IMR-90 (cell line): Measurements from ENCODE around the gene PSAP. TPM values are rescaled to one million over a fixed set of nuclear protein-coding genes. Genes with fewer than 3 reads are reported as not detected.

ENCODE experiments used
- ATAC-seq: fragments of 200-7000 bp; cut with Tn5 transposase; 2 replicates; pipeline ENCODE4 v1.9.1; 2020; ENCODE audit warnings: low read depth, mild to moderate bottlenecking, moderate library complexity
- BruUV-seq: library from RNA; stranded (reverse); fragments of 400-500 nt; replicated peaks from 2 replicates; lab custom pipeline; 2021; lab: Mats Ljungman, UMichigan
- CTCF ChIA-PET: fragments of 300-600 bp; formaldehyde crosslinking; extraction: SDS; loops from one replicate; lab custom pipeline; 2021; ENCODE audit warnings: antibody characterized with exemption; lab: Yijun Ruan, JAX
- POLR2A ChIA-PET: fragments of 300-600 bp; sonication (Branson Sonifier 250); formaldehyde crosslinking; loops from one replicate; lab custom pipeline; 2022; ENCODE audit warnings: antibody characterized with exemption; ENCODE audit not compliant: unreplicated experiment; lab: Charles Lee
- DNase-seq: peaks from one replicate; pipeline ENCODE4 v3.0.0; 2013
- H2AFZ ChIP-seq: replicated peaks from 2 replicates; pipeline ENCODE3; 2013; ENCODE audit warnings: low read length, mild to moderate bottlenecking; ENCODE audit not compliant: poor library complexity
- H2AK5ac ChIP-seq: 2 replicates; pipeline ENCODE4 v1.6.1; 2013; ENCODE audit warnings: low read depth, low read length, inconsistent platforms
- H2AK9ac ChIP-seq: replicated peaks from 2 replicates; pipeline ENCODE3; 2013; ENCODE audit warnings: mild to moderate bottlenecking, low read depth, low read length, moderate library complexity; ENCODE audit not compliant: poor library complexity
- H2BK120ac ChIP-seq: 2 replicates; pipeline ENCODE4 v1.6.1; 2013; ENCODE audit warnings: low read depth, low read length, inconsistent platforms
- H2BK15ac ChIP-seq: 3 replicates; pipeline ENCODE4 v1.6.1; 2013; ENCODE audit warnings: low read depth, low read length, inconsistent platforms
- H2BK20ac ChIP-seq: 2 replicates; pipeline ENCODE4 v1.6.1; 2013; ENCODE audit warnings: low read depth, mild to moderate bottlenecking, inconsistent platforms, low read length, moderate library complexity
- H2BK5ac ChIP-seq: 2 replicates; pipeline ENCODE4 v1.6.1; 2013; ENCODE audit warnings: mild to moderate bottlenecking, low read depth, low read length, inconsistent platforms; ENCODE audit not compliant: poor library complexity, severe bottlenecking
- H3K14ac ChIP-seq: replicated peaks from 2 replicates; pipeline ENCODE4 v1.6.1; 2013; ENCODE audit warnings: low read depth, low read length, inconsistent platforms
- H3K18ac ChIP-seq: 2 replicates; pipeline ENCODE4 v1.6.1; 2013; ENCODE audit warnings: low read depth, low read length, control low read depth
- H3K23ac ChIP-seq: 2 replicates; pipeline ENCODE4 v1.6.1; 2013; ENCODE audit warnings: low read depth, low read length, inconsistent platforms
- H3K27ac ChIP-seq: 2 replicates; pipeline ENCODE4 v1.5.1; 2013; ENCODE audit warnings: mild to moderate bottlenecking, control low read depth, low read length; ENCODE audit not compliant: insufficient read depth
- H3K27me3 ChIP-seq: 2 replicates; pipeline ENCODE4 v1.6.1; 2013; ENCODE audit warnings: low read length; ENCODE audit not compliant: control insufficient read depth, insufficient read depth
- H3K36me3 ChIP-seq: 2 replicates; pipeline ENCODE4 v1.6.1; 2013; ENCODE audit warnings: low read length, mixed read lengths; ENCODE audit not compliant: control insufficient read depth, insufficient read depth
- H3K4ac ChIP-seq: 2 replicates; pipeline ENCODE4 v1.6.1; 2013; ENCODE audit warnings: low read depth, low read length, inconsistent platforms
- H3K4me1 ChIP-seq: 2 replicates; pipeline ENCODE4 v1.6.1; 2013; ENCODE audit warnings: low read length, mixed read lengths; ENCODE audit not compliant: control insufficient read depth, insufficient read depth
- H3K4me2 ChIP-seq: 2 replicates; pipeline ENCODE4 v1.6.1; 2013; ENCODE audit warnings: low read depth, mild to moderate bottlenecking, control low read depth, low read length, moderate library complexity
- H3K4me3 ChIP-seq: 2 replicates; pipeline ENCODE4 v1.5.1; 2013; ENCODE audit warnings: low read depth, mild to moderate bottlenecking, control low read depth, low read length, moderate library complexity; ENCODE audit not compliant: insufficient read depth
- H3K56ac ChIP-seq: 2 replicates; pipeline ENCODE4 v1.6.1; 2013; ENCODE audit warnings: low read length, inconsistent platforms; ENCODE audit not compliant: insufficient read depth; ENCODE audit errors: extremely low read depth
- H3K79me1 ChIP-seq, 2 experiments: 2 replicates each; pipeline ENCODE4 v1.6.1; 2013; ENCODE audit warnings: low read length in 2 of 2, inconsistent platforms in 1 of 2, low read depth in 1 of 2
- H3K9ac ChIP-seq: 2 replicates; pipeline ENCODE4 v1.6.1; 2013; ENCODE audit warnings: low read depth, low read length, control low read depth
- H3K9me1 ChIP-seq: 2 replicates; pipeline ENCODE4 v1.6.1; 2013; ENCODE audit warnings: low read length, inconsistent platforms; ENCODE audit not compliant: insufficient read depth
- H3K9me3 ChIP-seq: 2 replicates; pipeline ENCODE4 v1.6.1; 2013; ENCODE audit warnings: low read length; ENCODE audit not compliant: control insufficient read depth, insufficient read depth
- H4K20me1 ChIP-seq: 2 replicates; pipeline ENCODE4 v1.6.1; 2013; ENCODE audit warnings: low read length, inconsistent platforms; ENCODE audit not compliant: insufficient read depth
- H4K5ac ChIP-seq: 2 replicates; pipeline ENCODE4 v1.6.1; 2013; ENCODE audit warnings: mild to moderate bottlenecking, low read depth, low read length, control low read depth
- H4K8ac ChIP-seq, 2 experiments: 2 replicates each; pipeline ENCODE4 v1.6.1; 2013; ENCODE audit warnings: low read depth in 2 of 2, low read length in 2 of 2, control low read depth in 1 of 2, inconsistent platforms in 1 of 2
- H4K91ac ChIP-seq: 2 replicates; pipeline ENCODE4 v1.6.1; 2013; ENCODE audit warnings: low read depth, low read length, inconsistent platforms; ENCODE audit not compliant: insufficient read depth
- CHD1 ChIP-seq: IDR thresholded peaks from 2 replicates; pipeline ENCODE4 v1.6.1; 2012; ENCODE audit warnings: low read depth, low read length, improper control_type of control experiment
- ELK1 ChIP-seq: fragments of 150-350 bp; IDR thresholded peaks from 2 replicates; pipeline ENCODE4 v1.6.1; 2016; ENCODE audit warnings: low read depth, mild to moderate bottlenecking, low read length, moderate library complexity, borderline replicate concordance
- FOS ChIP-seq: fragments of 150-350 bp; IDR thresholded peaks from 2 replicates; pipeline ENCODE4 v1.6.1; 2016; ENCODE audit warnings: low read depth, low read length
- MAZ ChIP-seq: IDR thresholded peaks from 2 replicates; pipeline ENCODE4 v1.6.1; 2012; ENCODE audit warnings: low read depth, mild to moderate bottlenecking, low read length, improper control_type of control experiment, moderate library complexity, borderline replicate concordance
- NFE2L2 ChIP-seq: fragments of 150-350 bp; IDR thresholded peaks from 2 replicates; pipeline ENCODE4 v1.6.1; 2016; ENCODE audit warnings: low read depth, mild to moderate bottlenecking, low read length
- POLR2A ChIP-seq: IDR thresholded peaks from 2 replicates; pipeline ENCODE4 v1.6.1; 2012; ENCODE audit warnings: mild to moderate bottlenecking, low read depth, low read length
- RAD21 ChIP-seq: IDR thresholded peaks from 2 replicates; pipeline ENCODE4 v1.6.1; 2012; ENCODE audit warnings: low read length, improper control_type of control experiment
- RFX5 ChIP-seq: IDR thresholded peaks from 2 replicates; pipeline ENCODE4 v1.8.0; 2012; ENCODE audit warnings: low read depth, mild to moderate bottlenecking, low read length, moderate library complexity
- WGBS, 2 experiments: methylation state at CpG; one replicate each; pipeline versions ENCODE4 v1.1.5 to v1.1.7; 2013; ENCODE audit warnings: missing lambda C conversion rate in 2 of 2; ENCODE audit not compliant: insufficient read length in 1 of 2; ENCODE audit errors: extremely low coverage in 2 of 2; 5-methylcytosine and 5-hydroxymethylcytosine counted together
- dilution Hi-C: fragments of 300-500 bp; cut with HindIII; formaldehyde crosslinking; loops from one replicate; pipeline ENCODE4 v1.14.3; 2018; ENCODE audit warnings: low sequenced_read_pairs; ENCODE audit not compliant: unreplicated experiment
- in situ Hi-C: fragments of 300-500 bp; cut with MboI; formaldehyde crosslinking; loops from 3 replicates; pipeline ENCODE4 v1.14.3; 2019; ENCODE audit warnings: low sequenced_read_pairs, inconsistent platforms, mixed read lengths
- intact Hi-C: fragments of 100-400 bp; cut with micrococcal nuclease; formaldehyde crosslinking; loops from 2 replicates; pipeline ENCODE4 v1.10.0; 2022
- polyA plus RNA-seq, 3 experiments: library from polyadenylated mRNA; depleted of rRNA; stranded (reverse); fragments of >200 nt; gene quantifications; 2 replicates each; pipeline ENCODE4 v1.2.3, GENCODE V29; 2012; ENCODE audit warnings: low replicate concordance in 1 of 3
- total RNA-seq: library from RNA; depleted of rRNA; stranded (reverse); fragments of >200 nt; gene quantifications from 2 replicates; pipeline ENCODE4 v1.2.3, GENCODE V29; 2012

Gene PSAP
- total and polyA plus RNA-seq, 2 of the 4 experiments (the other 2 are of a cell fraction): 216 to 876 TPM

GRCh38 chr10:71828702-71829101 lies 22.3 kb downstream of the PSAP start:
- Histone ChIP-seq H3K23ac (no peak overlapping the region), H2AK9ac (no peak overlapping the region), H3K79me1 (peaks cover 16 to 40% of the 10 kb centered on the region in 2 experiments), H3K9ac (no peak overlapping the region), H3K27ac (no peak overlapping the region), H3K27me3 (no peaks in the 10 kb centered on the region), H3K4me1 (peaks cover 4% of the 10 kb centered on the region; the same call in 1 of the 2 replicates), H2BK5ac (no peak overlapping the region), H3K4ac (no peak overlapping the region), H3K4me3 (no peak overlapping the region), H4K5ac (no peak overlapping the region), H3K4me2 (no peak overlapping the region), H2AFZ (no peak overlapping the region), H3K9me1 (peaks cover 15% of the 10 kb centered on the region), H2AK5ac (no peak overlapping the region), H2BK120ac (no peak overlapping the region), H3K56ac (no peak overlapping the region), H2BK15ac (no peak overlapping the region), H4K8ac (no peak overlapping the region), H4K91ac (no peak overlapping the region), H3K14ac (no peak overlapping the region), H3K18ac (no peak overlapping the region), H3K36me3 (peaks cover 62% of the 10 kb centered on the region), H3K9me3 (no peaks in the 10 kb centered on the region), H4K20me1 (peaks cover 45% of the 10 kb centered on the region), H2BK20ac (no peak overlapping the region)
- TF ChIP-seq MAZ (no peak), CHD1 (no peak), RAD21 (no peak), POLR2A (no peak), FOS (no peak), ELK1 (no peak), RFX5 (no peak), NFE2L2 (no peak)
- BruUV-seq: no TSS peak
- POLR2A ChIA-PET: no interaction called here
- intact Hi-C loops (no loop called here), dilution Hi-C loops (no loop called here), in situ Hi-C loops (no loop called here)
- WGBS, 2 experiments: 100% methylated on average over 1 of the region's 7 CpGs; no CpG with 5 or more reads in 1 of the 2 experiments
- CTCF ChIA-PET: no interaction called here
- ATAC-seq: no peak
- DNase-seq: no peak
